Loucy (cell line): Measurements from ENCODE around the gene URGCP.

ENCODE experiments used
- H2AFZ ChIP-seq: fragments of 200-600 bp; sonication (generic); 2 replicates; pipeline ENCODE4 v1.6.0; 2016; ENCODE audit warnings: antibody characterized with exemption, mild to moderate bottlenecking, low read length, moderate library complexity
- H3F3A ChIP-seq: fragments of 200-600 bp; 2 replicates; pipeline ENCODE4 v1.6.0; 2016; ENCODE audit warnings: antibody characterized with exemption, low read depth, mild to moderate bottlenecking
- H3K27me3 ChIP-seq: fragments of 200-600 bp; sonication (generic); 2 replicates; pipeline ENCODE4 v1.6.1; 2014; ENCODE audit warnings: low read length, mild to moderate bottlenecking; ENCODE audit not compliant: insufficient read depth, poor library complexity, severe bottlenecking
- H3K36me3 ChIP-seq: fragments of 200-600 bp; sonication (generic); 2 replicates; pipeline ENCODE4 v1.6.1; 2016; ENCODE audit warnings: low read length; ENCODE audit not compliant: insufficient read depth
- H3K4me1 ChIP-seq: fragments of 200-600 bp; sonication (generic); 2 replicates; pipeline ENCODE4 v1.5.1; 2014; ENCODE audit warnings: low read length, mild to moderate bottlenecking; ENCODE audit not compliant: insufficient read depth, poor library complexity, severe bottlenecking
- H3K4me2 ChIP-seq: fragments of 200-600 bp; sonication (generic); 2 replicates; pipeline ENCODE4 v1.6.0; 2014; ENCODE audit warnings: antibody characterized with exemption, low read length, low read depth, mild to moderate bottlenecking; ENCODE audit not compliant: poor library complexity, severe bottlenecking
- H3K4me3 ChIP-seq: fragments of 200-600 bp; sonication (generic); 2 replicates; pipeline ENCODE4 v1.5.1; 2014; ENCODE audit warnings: low read length, mild to moderate bottlenecking, mixed read lengths; ENCODE audit not compliant: poor library complexity, severe bottlenecking
- H3K79me2 ChIP-seq: fragments of 200-600 bp; sonication (generic); 2 replicates; pipeline ENCODE4 v1.6.1; 2014; ENCODE audit warnings: low read length; ENCODE audit not compliant: insufficient read depth
- H3K9ac ChIP-seq: fragments of 200-600 bp; sonication (generic); 2 replicates; pipeline ENCODE4 v1.6.0; 2014; ENCODE audit warnings: mild to moderate bottlenecking, low read depth, low read length, moderate library complexity; ENCODE audit not compliant: poor library complexity, severe bottlenecking
- H3K9me2 ChIP-seq: fragments of 200-600 bp; sonication (generic); replicated peaks from 2 replicates; pipeline ENCODE4 v1.6.1; 2016; ENCODE audit warnings: low read depth, low read length, mixed read lengths
- H3K9me3 ChIP-seq: fragments of 200-600 bp; sonication (generic); 2 replicates; pipeline ENCODE4 v1.6.1; 2014; ENCODE audit warnings: mild to moderate bottlenecking, antibody characterized with exemption, low read length, low read depth; ENCODE audit not compliant: insufficient read depth
- H4K20me1 ChIP-seq: fragments of 200-600 bp; sonication (generic); 2 replicates; pipeline ENCODE4 v1.6.0; 2014; ENCODE audit warnings: antibody characterized with exemption, low read length, mild to moderate bottlenecking; ENCODE audit not compliant: insufficient read depth, poor library complexity, severe bottlenecking
- CTCF ChIP-seq: fragments of 200-600 bp; sonication (generic); conservative IDR thresholded peaks from 2 replicates; pipeline ENCODE4 v1.5.1; 2014; ENCODE audit warnings: mild to moderate bottlenecking, antibody characterized with exemption, low read length
- EZH2phosphoT487 ChIP-seq: fragments of 200-600 bp; IDR thresholded peaks from 2 replicates; pipeline ENCODE4 v1.6.1; 2018; ENCODE audit warnings: antibody characterized with exemption, mild to moderate bottlenecking, moderate library complexity, borderline replicate concordance

URGCP gene

GRCh38 chr7:43953071-43953470, 46.7 kb upstream of the URGCP start:
- TF ChIP-seq CTCF = no peak
- TF ChIP-seq EZH2phosphoT487 = no peak
- no peak overlapping the region for H3K4me3 ChIP-seq
- no peak overlapping the region for H3K4me2 ChIP-seq
- H4K20me1 ChIP-seq = no peaks in the 10 kb centered on the region
- H3K27me3 ChIP-seq = no peaks in the 10 kb centered on the region
- no peaks in the 10 kb centered on the region for H3F3A ChIP-seq
- H3K9me3 ChIP-seq = no peaks in the 10 kb centered on the region
- H2AFZ ChIP-seq = no peak overlapping the region
- no peak overlapping the region for H3K9ac ChIP-seq
- no peaks in the 10 kb centered on the region for H3K79me2 ChIP-seq
- H3K36me3 ChIP-seq = peaks cover 12% of the 10 kb centered on the region; the same call in 1 of the 2 replicates
- peaks cover 9% of the 10 kb centered on the region for H3K4me1 ChIP-seq
- H3K9me2 ChIP-seq = no peaks in the 10 kb centered on the region

GRCh38 chr7:43952028-43952427, 45.6 kb upstream of the URGCP start:
- Histone ChIP-seq H3K27me3 (no peaks in the 10 kb centered on the region), H3F3A (no peaks in the 10 kb centered on the region), H3K9me3 (no peaks in the 10 kb centered on the region), H3K4me1 (peaks cover 10% of the 10 kb centered on the region), H2AFZ (no peak overlapping the region), H3K36me3 (peaks cover 12% of the 10 kb centered on the region; the same call in 1 of the 2 replicates), H3K9me2 (no peaks in the 10 kb centered on the region), H4K20me1 (no peaks in the 10 kb centered on the region), H3K4me2 (no peak overlapping the region), H3K79me2 (no peaks in the 10 kb centered on the region), H3K9ac (no peak overlapping the region), H3K4me3 (no peak overlapping the region)
- TF ChIP-seq CTCF (no peak), EZH2phosphoT487 (no peak)

GRCh38 chr7:43944286-43944685, 37.9 kb upstream of the URGCP start:
- no peak overlapping the region for H2AFZ ChIP-seq

More at GRCh38 chr7:43944286-43944685, 37.9 kb upstream of the URGCP start:
- Histone ChIP-seq H3K27me3 (no peaks in the 10 kb centered on the region), H3K4me2 (no peak overlapping the region), H3K79me2 (no peaks in the 10 kb centered on the region), H3K4me3 (no peak overlapping the region), H4K20me1 (no peaks in the 10 kb centered on the region), H3K9me3 (no peaks in the 10 kb centered on the region), H3K9me2 (no peaks in the 10 kb centered on the region), H3F3A (no peaks in the 10 kb centered on the region), H3K36me3 (no peaks in the 10 kb centered on the region; the same call in 1 of the 2 replicates), H3K9ac (no peak overlapping the region), H3K4me1 (peaks cover 4% of the 10 kb centered on the region)
- no peak for TF ChIP-seq EZH2phosphoT487
- TF ChIP-seq CTCF = no peak
